Activated T-cell treated with anti-CD3 and anti-CD28 coated beads, Interleukin-2, amount 50 U/mL, for 72 hours (primary cell): Measurements from ENCODE around the gene KIAA0825. TPM values are rescaled to one million over a fixed set of nuclear protein-coding genes. Genes with fewer than 3 reads are reported as not detected.

Experiments used
- ATAC-seq, 2 donors: fragments of 150-1000 bp; cut with Tn5 transposase; replicated peaks in 1 of 2; 2 replicates each; pipeline ENCODE4 v1.10.0; 2021; ENCODE audit warnings: moderate library complexity in 2 of 2, mild to moderate bottlenecking in 1 of 2
- DNase-seq, 2 donors: peaks; one replicate each; pipeline ENCODE4 v3.0.0; 2021 to 2022; ENCODE audit warnings: mixed read lengths in 1 of 2
- H3K27ac Mint-ChIP-seq: one replicate; pipeline ENCODE4 v1.8.0; 2022; ENCODE audit warnings: mild to moderate bottlenecking, moderate library complexity, mixed read lengths
- H3K27me3 Mint-ChIP-seq: one replicate; pipeline ENCODE4 v1.8.0; 2022; ENCODE audit warnings: low read depth, mixed read lengths
- H3K36me3 Mint-ChIP-seq, 2 donors: one replicate each; pipeline ENCODE4 v1.8.0; 2022; ENCODE audit warnings: mixed read lengths in 2 of 2, mild to moderate bottlenecking in 1 of 2; ENCODE audit not compliant: insufficient read depth in 2 of 2
- H3K4me1 Mint-ChIP-seq: one replicate; pipeline ENCODE4 v1.8.0; 2022; ENCODE audit warnings: low read depth, mixed read lengths
- H3K4me3 Mint-ChIP-seq, 2 donors: one replicate each; pipeline ENCODE4 v1.8.0; 2022; ENCODE audit warnings: mild to moderate bottlenecking in 2 of 2, mixed read lengths in 2 of 2, moderate library complexity in 2 of 2
- H3K9me3 Mint-ChIP-seq, 2 donors: one replicate each; pipeline ENCODE4 v1.8.0; 2022; ENCODE audit warnings: mixed read lengths in 2 of 2
- total RNA-seq, 2 donors: library from RNA; stranded (reverse); gene quantifications; one replicate each; pipeline ENCODE4 v1.2.3, GENCODE V29; 2022

Gene KIAA0825, protein sequence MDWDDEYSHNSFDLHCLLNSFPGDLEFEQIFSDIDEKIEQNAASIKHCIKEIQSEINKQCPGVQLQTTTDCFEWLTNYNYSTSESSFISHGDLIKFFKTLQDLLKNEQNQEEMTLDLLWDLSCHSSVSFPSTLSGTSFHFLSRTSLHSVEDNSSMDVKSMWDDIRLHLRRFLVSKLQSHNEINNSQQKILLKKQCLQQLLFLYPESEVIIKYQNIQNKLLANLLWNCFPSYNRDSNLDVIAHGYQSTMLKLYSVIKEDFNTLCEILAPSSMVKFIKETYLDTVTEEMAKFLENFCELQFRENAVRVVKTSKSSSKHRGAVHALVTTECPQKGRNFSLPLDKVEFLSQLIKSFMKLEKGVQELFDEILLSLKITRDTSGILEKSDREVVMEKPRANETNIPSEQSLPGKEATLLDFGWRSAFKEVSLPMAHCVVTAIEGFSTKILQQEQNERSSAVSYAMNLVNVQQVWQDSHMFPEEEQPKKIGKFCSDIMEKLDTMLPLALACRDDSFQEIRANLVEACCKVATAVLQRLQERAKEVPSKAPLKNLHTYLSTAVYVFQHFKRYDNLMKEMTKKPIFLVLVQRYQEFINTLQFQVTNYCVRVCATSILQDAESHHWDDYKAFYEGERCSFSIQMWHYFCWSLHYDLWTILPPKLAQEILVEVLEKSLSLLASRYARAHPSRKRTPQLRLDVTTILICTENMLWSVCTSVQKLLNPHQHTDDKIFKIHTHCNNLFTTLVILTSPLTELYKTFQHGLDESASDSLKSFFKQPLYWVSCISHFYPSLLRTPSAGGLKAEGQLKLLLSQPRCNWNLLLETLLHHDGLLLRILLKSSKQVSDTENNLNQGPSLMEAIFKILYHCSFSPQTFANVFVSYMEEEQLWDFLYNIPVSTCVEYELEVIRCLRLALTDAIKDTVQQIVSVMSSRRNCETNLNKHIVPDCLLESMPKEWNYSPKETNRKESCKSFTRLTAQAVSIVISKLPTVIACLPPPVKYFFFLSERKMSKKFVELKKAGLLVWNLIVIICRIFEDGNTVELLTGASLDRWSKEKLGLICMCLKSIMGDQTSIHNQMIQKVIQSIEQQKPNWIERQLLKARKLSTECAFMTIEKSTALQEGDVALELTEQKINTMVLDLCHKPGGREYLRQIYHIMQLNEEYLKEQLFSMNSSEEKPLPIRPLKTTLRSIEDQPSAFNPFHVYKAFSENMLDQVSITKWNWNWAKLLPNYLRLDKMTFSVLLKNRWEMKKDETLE (N-terminal part only)
- total RNA-seq, result 1 to 10 TPM; 1.0 to 1.1 TPM

- H3K27me3 Mint-ChIP-seq, result no peaks in the 10 kb centered on the region
- H3K36me3 Mint-ChIP-seq, result peaks cover 0 to 3% of the 10 kb centered on the region in 2 donors
- DNase-seq (peak; percentile 88 to 89), ATAC-seq (peak; percentile 93 to 95)
- H3K4me3 Mint-ChIP-seq, result peak within 1 kb of the TSS; percentile 92
- H3K4me1 Mint-ChIP-seq, result peaks cover 36% of the 10 kb centered on the region
- peak within 1 kb of the TSS; percentile 67 for H3K27ac Mint-ChIP-seq
- H3K9me3 Mint-ChIP-seq, result no peaks in the 10 kb centered on the region
These were observed at the start of gene KIAA0825, which contains the start of gene SLF1 for GRCh38 chr5:94618493-94619328. KIAA0825 (minus strand) TSS chr5:94618604; CDS start chr5:94537126, 81,478 bp downstream. SLF1 (plus strand) TSS chr5:94618669; CDS start chr5:94628811, 10,142 bp downstream.

- DNase-seq, result no peak
- Mint-ChIP-seq H3K9me3 (no peaks in the 10 kb centered on the region), H3K4me1 (no peaks in the 10 kb centered on the region), H3K4me3 (no peak overlapping the region), H3K27me3 (no peaks in the 10 kb centered on the region), H3K27ac (no peak overlapping the region), H3K36me3 (peaks cover 4 to 8% of the 10 kb centered on the region in 2 donors)
- ATAC-seq, result no peak
These were observed 49.5 kb upstream of the KIAA0825 start for GRCh38 chr5:94667937-94668336.

- no peak overlapping the region for H3K27ac Mint-ChIP-seq
- no peak overlapping the region for H3K4me3 Mint-ChIP-seq
- DNase-seq, result no peak
- H3K27me3 Mint-ChIP-seq, result no peaks in the 10 kb centered on the region
- no peak for ATAC-seq
- peaks cover 13 to 19% of the 10 kb centered on the region in 2 donors for H3K9me3 Mint-ChIP-seq
- peaks cover 27 to 35% of the 10 kb centered on the region in 2 donors for H3K36me3 Mint-ChIP-seq
- no peaks in the 10 kb centered on the region for H3K4me1 Mint-ChIP-seq
These were observed 42.7 kb upstream of the KIAA0825 start for GRCh38 chr5:94661086-94661485.

DNA sequence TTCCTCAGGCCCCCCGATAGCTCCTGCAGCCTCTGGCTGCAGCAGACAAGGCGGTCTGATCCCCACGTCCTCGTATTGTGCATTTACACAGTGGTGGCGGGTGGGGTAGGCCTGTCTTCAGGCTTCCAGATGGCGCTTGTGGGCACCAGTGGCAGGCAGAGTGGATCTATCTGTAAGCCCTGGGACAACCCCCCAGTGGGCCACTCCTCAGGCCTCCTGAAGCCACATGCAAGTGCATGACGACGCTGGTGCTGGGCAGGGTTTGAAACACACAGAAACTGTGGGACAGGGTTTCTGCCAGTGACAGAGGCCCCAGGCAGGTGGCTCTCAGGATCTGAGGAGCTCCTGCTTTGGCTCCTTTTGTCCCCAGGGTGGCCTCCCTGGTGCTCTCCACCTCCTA is 42.1 kb upstream of the KIAA0825 start:
- Mint-ChIP-seq H3K27ac (no peak overlapping the region), H3K36me3 (peaks cover 27 to 40% of the 10 kb centered on the region in 2 donors), H3K9me3 (peaks cover 13 to 19% of the 10 kb centered on the region in 2 donors), H3K4me1 (no peaks in the 10 kb centered on the region), H3K4me3 (no peak overlapping the region), H3K27me3 (no peaks in the 10 kb centered on the region)
- no peak for DNase-seq
- ATAC-seq, result no peak

GRCh38 chr5:94658272-94658671 is 39.9 kb upstream of the KIAA0825 start:
- ATAC-seq (no peak), DNase-seq (no peak)
- Mint-ChIP-seq H3K4me3 (no peak overlapping the region), H3K27ac (no peak overlapping the region), H3K9me3 (peaks cover 21 to 24% of the 10 kb centered on the region in 2 donors), H3K4me1 (no peaks in the 10 kb centered on the region), H3K36me3 (peaks cover 33 to 54% of the 10 kb centered on the region in 2 donors), H3K27me3 (no peaks in the 10 kb centered on the region)

DNA sequence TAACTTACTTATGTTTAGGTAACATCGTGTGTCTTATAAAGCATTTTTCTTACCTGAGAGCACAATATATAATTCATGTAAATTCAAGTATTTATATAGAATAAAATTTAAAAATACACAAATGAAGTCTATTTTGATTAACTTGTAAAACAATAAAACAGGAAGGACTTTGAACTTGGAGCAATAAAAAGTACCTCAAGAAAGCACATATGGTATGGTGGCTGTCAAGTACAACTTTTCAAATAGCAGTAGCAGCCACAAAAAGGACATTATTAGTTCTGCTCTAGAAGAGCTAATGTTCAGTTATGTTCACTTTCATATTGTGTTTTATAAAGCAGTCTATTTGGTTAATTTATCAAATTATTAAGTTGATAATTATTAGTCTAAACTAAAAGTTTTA is 31.5 kb upstream of the KIAA0825 start:
- H3K4me3 Mint-ChIP-seq, result no peak overlapping the region

DNA sequence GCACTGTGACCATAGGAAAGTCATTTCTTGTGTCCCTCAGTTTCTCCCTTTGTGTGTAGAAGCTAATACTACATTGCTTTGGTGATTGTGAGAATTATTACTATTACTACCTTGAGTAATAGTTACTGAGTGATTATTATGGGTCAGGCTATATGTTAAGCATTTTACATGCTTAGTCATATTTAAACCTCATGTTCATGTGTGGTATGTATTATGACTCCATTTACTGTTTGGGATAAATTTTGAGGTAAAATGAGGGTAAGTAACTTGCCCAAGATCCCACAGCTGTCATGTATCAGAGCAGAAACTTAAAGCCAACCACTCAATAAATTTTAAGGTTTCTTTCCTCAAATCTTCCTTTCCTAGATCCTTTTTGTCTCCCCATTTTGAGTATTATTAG is 28.4 kb upstream of the KIAA0825 start:
- H3K4me1 Mint-ChIP-seq, result peaks cover 8% of the 10 kb centered on the region
- ATAC-seq (no peak), DNase-seq (no peak)
- H3K9me3 Mint-ChIP-seq, result peaks cover 0 to 1% of the 10 kb centered on the region in 2 donors
- H3K27ac Mint-ChIP-seq, result no peak overlapping the region
- no peaks in the 10 kb centered on the region for H3K27me3 Mint-ChIP-seq
- H3K4me3 Mint-ChIP-seq, result no peak overlapping the region
- peaks cover 3 to 5% of the 10 kb centered on the region in 2 donors for H3K36me3 Mint-ChIP-seq

More for the DNA sequence above, 31.5 kb upstream of the KIAA0825 start:
- H3K9me3 Mint-ChIP-seq, result peaks cover 1 to 2% of the 10 kb centered on the region in 2 donors
- H3K36me3 Mint-ChIP-seq, result peaks cover 3 to 18% of the 10 kb centered on the region in 2 donors
- no peaks in the 10 kb centered on the region for H3K27me3 Mint-ChIP-seq
- peaks cover 2% of the 10 kb centered on the region for H3K4me1 Mint-ChIP-seq
- H3K27ac Mint-ChIP-seq, result no peak overlapping the region
- ATAC-seq, result no peak
- DNase-seq, result no peak

DNA sequence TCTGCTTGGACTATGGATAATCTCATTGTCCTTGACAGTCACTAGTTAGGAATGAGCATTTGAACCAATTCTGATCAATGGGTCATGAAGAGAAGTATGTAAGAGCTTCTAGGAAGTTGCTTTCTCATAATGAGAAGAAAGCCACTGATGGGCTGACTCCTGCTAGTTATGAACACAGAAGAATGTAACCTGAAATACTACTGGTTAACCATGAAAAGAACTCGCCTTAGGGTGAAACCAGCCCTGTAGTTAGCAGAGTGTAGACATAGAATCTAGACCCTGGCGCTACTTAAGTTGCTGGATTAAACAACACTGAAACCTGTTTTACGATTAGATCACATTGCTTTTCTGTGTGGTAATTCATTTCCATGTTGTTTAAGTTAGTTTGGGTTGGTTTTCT is 26.6 kb upstream of the KIAA0825 start:
- Mint-ChIP-seq H3K36me3 (peaks cover 8 to 16% of the 10 kb centered on the region in 2 donors), H3K4me1 (peaks cover 13% of the 10 kb centered on the region), H3K27ac (peak overlapping the region; percentile 21), H3K9me3 (peaks cover 3 to 5% of the 10 kb centered on the region in 2 donors), H3K4me3 (no peak overlapping the region), H3K27me3 (no peaks in the 10 kb centered on the region)
- ATAC-seq, result peak in 1 of 2 donors; percentile 60
- DNase-seq, result no peak

DNA sequence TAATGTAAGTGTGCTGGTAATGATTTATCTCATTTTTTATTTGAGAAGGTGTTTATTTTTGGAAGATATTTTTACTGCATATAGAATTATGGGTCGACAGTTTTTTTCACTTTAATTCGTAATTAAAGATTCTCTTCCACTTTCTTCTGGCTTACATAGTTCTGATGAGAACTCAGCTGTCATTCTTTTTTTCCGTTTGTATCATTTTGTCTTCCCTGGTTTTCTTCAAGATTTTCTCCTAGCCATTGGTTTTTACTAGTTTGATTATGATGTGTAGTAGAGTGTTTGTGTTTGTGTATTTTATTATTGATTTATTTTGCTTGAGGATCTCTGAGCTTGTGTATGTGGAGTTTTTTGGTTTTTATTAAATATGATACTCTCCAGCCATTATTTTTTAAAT is 21.8 kb upstream of the KIAA0825 start:
- Mint-ChIP-seq H3K9me3 (peaks cover 11 to 18% of the 10 kb centered on the region in 2 donors), H3K27me3 (no peaks in the 10 kb centered on the region), H3K36me3 (peaks cover 30 to 49% of the 10 kb centered on the region in 2 donors), H3K27ac (no peak overlapping the region), H3K4me3 (no peak overlapping the region), H3K4me1 (peaks cover 19% of the 10 kb centered on the region)
- DNase-seq (no peak), ATAC-seq (no peak)

- Mint-ChIP-seq H3K27ac (no peak overlapping the region), H3K36me3 (peaks cover 17 to 46% of the 10 kb centered on the region in 2 donors), H3K4me3 (no peak overlapping the region), H3K9me3 (peaks cover 4 to 12% of the 10 kb centered on the region in 2 donors), H3K4me1 (peaks cover 10% of the 10 kb centered on the region), H3K27me3 (no peaks in the 10 kb centered on the region)
- ATAC-seq (no peak), DNase-seq (no peak)
These were observed 13.6 kb upstream of the KIAA0825 start for GRCh38 chr5:94632024-94632423.

GRCh38 chr5:94627191-94627590 is 8.8 kb upstream of the KIAA0825 start:
- ATAC-seq (no peak), DNase-seq (no peak)
- H3K27ac Mint-ChIP-seq, result no peak overlapping the region
- no peaks in the 10 kb centered on the region for H3K27me3 Mint-ChIP-seq
- no peaks in the 10 kb centered on the region for H3K9me3 Mint-ChIP-seq
- H3K4me1 Mint-ChIP-seq, result peaks cover 8% of the 10 kb centered on the region
- H3K4me3 Mint-ChIP-seq, result no peak overlapping the region
- peaks cover 3 to 17% of the 10 kb centered on the region in 2 donors for H3K36me3 Mint-ChIP-seq

GRCh38 chr5:94623877-94624276 is 5.5 kb upstream of the KIAA0825 start:
- no peak overlapping the region for H3K4me3 Mint-ChIP-seq
- H3K4me1 Mint-ChIP-seq, result peaks cover 35% of the 10 kb centered on the region
- peaks cover 1% of the 10 kb centered on the region in 2 donors for H3K36me3 Mint-ChIP-seq
- H3K27ac Mint-ChIP-seq, result no peak overlapping the region
- no peaks in the 10 kb centered on the region for H3K27me3 Mint-ChIP-seq
- DNase-seq (no peak), ATAC-seq (no peak)
- H3K9me3 Mint-ChIP-seq, result no peaks in the 10 kb centered on the region
